ENCODE data around the gene FRMD4A. TPM values are rescaled to one million over a fixed set of nuclear protein-coding genes. Genes with fewer than 3 reads are reported as not detected.

Gene FRMD4A
- total RNA-seq, 1 experiment from 2014 or later, result 19.6 TPM

- no peak overlapping the region for H3K27ac Mint-ChIP-seq
- H3K79me2 ChIP-seq (ENCODE audit: insufficient read depth, low read length), result no peaks in the 10 kb centered on the region
- no peak overlapping the region for H3K18ac ChIP-seq (ENCODE audit: insufficient read length, low read depth, low read length)
- H2BK120ac ChIP-seq (ENCODE audit: low read depth, low read length, poor library complexity, severe bottlenecking), result no peak overlapping the region
- no peak for DNase-seq
- H4K20me1 ChIP-seq (ENCODE audit: control insufficient read depth, insufficient read depth, insufficient read length), result no peaks in the 10 kb centered on the region
- H2BK20ac ChIP-seq (ENCODE audit: low read depth, low read length, poor library complexity, severe bottlenecking), result no peak overlapping the region
- H3K36me3 Mint-ChIP-seq (ENCODE audit: insufficient read depth in 1 of 3, low read depth in 3 of 3), result peaks cover 0 to 2% (median 2%) of the 10 kb centered on the region in 3 experiments; a peak in 1 of 7 replicates
- H4K8ac ChIP-seq (replicated peaks; ENCODE audit: insufficient read length, low read depth, low read length), result no peak overlapping the region
- H3K79me1 ChIP-seq (ENCODE audit: insufficient read depth, low read depth, low read length, poor library complexity, severe bottlenecking), result no peaks in the 10 kb centered on the region
- no peak overlapping the region for H3K56ac ChIP-seq (ENCODE audit: insufficient read length, low read depth, low read length)
- H2AFZ ChIP-seq (ENCODE audit: low read length), result no peak overlapping the region
- H2AK5ac ChIP-seq (ENCODE audit: insufficient read length, low read length), result no peak overlapping the region
- no peak overlapping the region for H2BK15ac ChIP-seq (ENCODE audit: low read depth, low read length)
- H3K27me3 ChIP-seq (ENCODE audit: insufficient read depth, low read length), result no peaks in the 10 kb centered on the region
- H4K91ac ChIP-seq (ENCODE audit: insufficient read length, low read depth, low read length), result no peak overlapping the region
- H2BK5ac ChIP-seq (ENCODE audit: insufficient read length, low read length), result no peak overlapping the region
- no peaks in the 10 kb centered on the region for H3K9me3 Mint-ChIP-seq
- no peaks in the 10 kb centered on the region; the same call in 1 of the 2 replicates for H3K27me3 Mint-ChIP-seq (ENCODE audit: low read depth)
- H3K14ac ChIP-seq (ENCODE audit: insufficient read depth, low read length), result no peak overlapping the region
- H3K4ac ChIP-seq (ENCODE audit: low read depth, low read length), result no peak overlapping the region
- H4K5ac ChIP-seq (ENCODE audit: insufficient read length, low read depth, low read length), result no peak overlapping the region
- H3K27ac ChIP-seq (ENCODE audit: insufficient read length, low read depth, low read length), result no peak overlapping the region
- H3K4me1 ChIP-seq (ENCODE audit: insufficient read depth, low read length), result no peaks in the 10 kb centered on the region
- no peaks in the 10 kb centered on the region for H3K23me2 ChIP-seq (ENCODE audit: insufficient read length, low read depth, low read length, poor library complexity, severe bottlenecking)
- no peak overlapping the region for H3K23ac ChIP-seq (ENCODE audit: insufficient read length, low read depth, low read length)
- no peak overlapping the region for H3T11ph ChIP-seq (ENCODE audit: low read length)
- TF ChIP-seq, protein P1, sequence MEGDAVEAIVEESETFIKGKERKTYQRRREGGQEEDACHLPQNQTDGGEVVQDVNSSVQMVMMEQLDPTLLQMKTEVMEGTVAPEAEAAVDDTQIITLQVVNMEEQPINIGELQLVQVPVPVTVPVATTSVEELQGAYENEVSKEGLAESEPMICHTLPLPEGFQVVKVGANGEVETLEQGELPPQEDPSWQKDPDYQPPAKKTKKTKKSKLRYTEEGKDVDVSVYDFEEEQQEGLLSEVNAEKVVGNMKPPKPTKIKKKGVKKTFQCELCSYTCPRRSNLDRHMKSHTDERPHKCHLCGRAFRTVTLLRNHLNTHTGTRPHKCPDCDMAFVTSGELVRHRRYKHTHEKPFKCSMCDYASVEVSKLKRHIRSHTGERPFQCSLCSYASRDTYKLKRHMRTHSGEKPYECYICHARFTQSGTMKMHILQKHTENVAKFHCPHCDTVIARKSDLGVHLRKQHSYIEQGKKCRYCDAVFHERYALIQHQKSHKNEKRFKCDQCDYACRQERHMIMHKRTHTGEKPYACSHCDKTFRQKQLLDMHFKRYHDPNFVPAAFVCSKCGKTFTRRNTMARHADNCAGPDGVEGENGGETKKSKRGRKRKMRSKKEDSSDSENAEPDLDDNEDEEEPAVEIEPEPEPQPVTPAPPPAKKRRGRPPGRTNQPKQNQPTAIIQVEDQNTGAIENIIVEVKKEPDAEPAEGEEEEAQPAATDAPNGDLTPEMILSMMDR (conservative IDR thresholded peaks at IDR 0.05), result no peak
- no peaks in the 10 kb centered on the region for H3K9me3 ChIP-seq (ENCODE audit: control insufficient read depth, low read depth, low read length)
- no peak overlapping the region for H3K9ac ChIP-seq (ENCODE audit: extremely low read depth, insufficient read length, low read length)
- no peak overlapping the region for H3K4me2 ChIP-seq (ENCODE audit: insufficient read depth, insufficient read length, low read length)
- no peak overlapping the region for H2BK12ac ChIP-seq (ENCODE audit: insufficient read length, low read depth, low read length)
- peaks cover 7 to 10% of the 10 kb centered on the region in 2 experiments for H3K4me1 Mint-ChIP-seq
- no CpG with 5 or more reads among the region's 2 CpGs for WGBS (ENCODE audit: extremely low coverage, insufficient read length, low lambda C conversion rate)
- no peak overlapping the region for H3K4me3 Mint-ChIP-seq
Measured at GRCh38 chr10:13801907-13802288, 528.8 kb downstream of the FRMD4A start.

Measured in H9 (cell line).